AG10803 (cell line): ENCODE data around the gene ZFHX2.

ENCODE experiments used
- DNase-seq: peaks from one replicate; pipeline ENCODE4 v3.0.0; 2010; ENCODE audit warnings: low read depth
- H3K4me3 ChIP-seq: 2 replicates; pipeline ENCODE4 v1.5.1; 2011; ENCODE audit warnings: mild to moderate bottlenecking, low read length, control low read depth
- CTCF ChIP-seq: conservative IDR thresholded peaks from 2 replicates; pipeline ENCODE4 v1.5.1; 2011; ENCODE audit warnings: mild to moderate bottlenecking, low read length, control low read depth, inconsistent platforms

The ZFHX2 gene

GRCh38 chr14:23486036-23486435 is 65.5 kb downstream of the ZFHX2 start:
- DNase-seq = no peak
- TF ChIP-seq CTCF = no peak
- no peak overlapping the region for H3K4me3 ChIP-seq

GRCh38 chr14:23485326-23485725 is 66.2 kb downstream of the ZFHX2 start:
- TF ChIP-seq CTCF = no peak
- no peak for DNase-seq
- H3K4me3 ChIP-seq = no peak overlapping the region

DNA sequence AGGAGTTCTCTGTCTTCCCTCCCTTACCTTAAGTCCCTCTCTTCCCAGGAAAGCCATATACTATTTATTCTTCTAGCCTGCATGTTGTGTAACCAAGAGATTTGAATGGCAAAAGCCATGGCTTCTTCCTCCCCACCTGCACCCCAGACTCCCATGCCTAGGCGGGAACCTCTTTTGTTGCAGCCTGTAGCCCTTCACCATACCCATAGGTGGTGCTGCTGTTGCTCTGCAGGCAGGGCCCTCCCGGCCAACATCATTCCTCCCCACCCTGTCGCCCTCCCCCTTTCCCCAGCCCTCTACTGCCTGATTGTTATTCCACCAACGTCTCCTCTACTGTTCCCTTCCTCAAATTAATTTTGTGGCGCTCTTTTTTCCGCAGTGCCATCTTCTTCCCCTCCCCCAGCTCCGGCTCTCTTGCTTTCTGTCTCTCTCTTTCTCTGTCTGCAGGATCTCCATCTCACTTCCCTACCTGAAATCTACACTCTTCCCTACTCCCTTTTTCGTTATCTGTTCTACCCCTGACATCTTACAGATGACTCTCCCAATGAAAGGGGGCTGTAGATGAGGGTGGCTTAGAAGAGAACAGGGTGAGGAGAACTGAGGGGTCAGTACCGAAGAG is 68.2 kb downstream of the ZFHX2 start:
- TF ChIP-seq CTCF = peak; percentile 42
- H3K4me3 ChIP-seq = no peak overlapping the region
- no peak for DNase-seq

DNA sequence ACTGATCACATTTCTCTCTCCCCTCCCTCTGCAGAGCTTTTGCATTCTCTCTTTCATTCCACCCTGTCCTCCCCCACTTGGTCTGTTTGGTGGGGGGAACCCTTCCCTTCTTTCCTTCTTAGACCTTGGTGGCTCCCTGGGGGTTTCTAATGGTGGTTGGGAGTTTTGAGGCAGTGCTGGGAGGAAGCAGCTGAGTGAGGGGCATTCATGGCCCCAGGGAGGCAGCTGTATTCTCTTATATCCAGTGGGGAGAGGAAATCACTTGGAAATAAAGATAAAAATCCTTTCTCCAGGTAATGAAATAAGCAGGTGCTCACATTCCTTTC is 68.8 kb downstream of the ZFHX2 start:
- no peak overlapping the region for H3K4me3 ChIP-seq
- DNase-seq = no peak
- TF ChIP-seq CTCF = no peak

DNA sequence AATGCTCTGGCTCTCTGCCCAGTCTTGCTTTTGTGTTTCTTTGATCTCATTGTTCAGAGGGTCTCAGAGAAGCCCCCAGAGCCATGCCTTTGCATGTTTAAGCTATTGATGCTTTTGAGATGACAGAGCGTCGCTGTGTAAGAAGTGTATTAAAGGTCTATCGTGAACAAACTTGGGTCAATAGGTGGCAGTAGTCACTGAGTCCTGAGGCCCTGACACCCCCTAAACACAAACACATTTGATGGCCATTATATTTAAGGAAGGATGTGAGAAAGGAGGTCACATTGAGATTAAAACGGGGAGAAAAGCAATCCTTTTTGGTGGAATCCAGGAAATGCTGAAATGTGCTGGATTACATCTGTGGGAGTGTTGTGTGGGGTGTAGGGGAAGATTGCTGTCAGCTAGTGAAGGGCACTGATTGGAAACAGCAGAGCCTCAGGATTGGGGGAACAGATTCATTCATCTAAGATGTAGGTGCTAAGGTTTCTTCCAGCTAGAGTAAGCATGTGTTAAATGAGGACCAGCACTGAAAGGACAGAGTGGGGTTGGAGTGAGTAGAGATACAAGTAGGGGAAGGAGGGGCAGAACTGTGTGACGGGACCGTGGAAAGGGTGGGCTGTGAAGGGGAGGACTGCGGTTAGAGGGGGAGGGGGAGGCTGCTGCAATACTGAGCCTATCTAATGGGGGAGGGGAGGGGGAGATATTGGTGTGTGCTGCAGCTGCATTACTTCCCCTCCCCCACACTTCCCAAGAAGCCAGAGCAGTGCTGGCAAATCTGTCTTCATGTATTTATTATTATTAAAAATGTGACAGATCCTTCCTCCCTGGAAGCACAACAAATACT is 69.4 kb downstream of the ZFHX2 start:
- DNase-seq = no peak
- no peak overlapping the region for H3K4me3 ChIP-seq
- no peak for TF ChIP-seq CTCF

DNA sequence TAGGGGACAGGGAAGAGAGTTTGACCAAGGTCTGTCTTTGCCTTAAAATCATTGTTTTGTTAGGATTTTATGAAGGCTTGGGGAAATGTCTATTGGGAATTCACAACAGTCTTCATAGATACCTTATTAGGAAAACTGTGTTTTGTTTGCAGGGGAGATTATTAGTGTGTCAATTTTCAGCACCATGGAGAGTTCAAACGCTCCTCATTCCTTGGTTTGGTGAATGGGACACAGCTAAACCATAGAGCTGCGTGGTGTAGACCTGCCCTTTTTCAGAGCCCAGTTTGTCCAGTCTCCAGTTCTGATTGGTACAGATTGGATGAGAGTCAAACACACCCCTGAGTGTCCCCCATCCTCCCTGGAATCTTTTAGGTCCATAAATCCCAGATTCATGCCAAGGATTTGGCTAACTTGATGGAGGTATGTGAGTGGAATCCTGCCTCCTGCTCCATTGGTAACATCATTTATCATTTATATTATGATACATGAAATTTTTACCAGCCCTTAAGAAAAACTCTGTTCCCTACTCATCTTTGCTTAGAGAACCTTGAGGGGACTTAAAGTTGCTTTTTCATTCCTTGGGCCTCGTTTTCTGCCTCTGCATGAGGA is 70.1 kb downstream of the ZFHX2 start:
- no peak for TF ChIP-seq CTCF
- no peak for DNase-seq
- no peak overlapping the region for H3K4me3 ChIP-seq
